T-helper 22 cell (primary cell): ENCODE measurements around the gene ANKRD49.

Experiments
- DNase-seq: peaks from one replicate; pipeline ENCODE4 v3.0.0-alpha.2; 2020; ENCODE audit warnings: low read depth

Gene ANKRD49

DNA sequence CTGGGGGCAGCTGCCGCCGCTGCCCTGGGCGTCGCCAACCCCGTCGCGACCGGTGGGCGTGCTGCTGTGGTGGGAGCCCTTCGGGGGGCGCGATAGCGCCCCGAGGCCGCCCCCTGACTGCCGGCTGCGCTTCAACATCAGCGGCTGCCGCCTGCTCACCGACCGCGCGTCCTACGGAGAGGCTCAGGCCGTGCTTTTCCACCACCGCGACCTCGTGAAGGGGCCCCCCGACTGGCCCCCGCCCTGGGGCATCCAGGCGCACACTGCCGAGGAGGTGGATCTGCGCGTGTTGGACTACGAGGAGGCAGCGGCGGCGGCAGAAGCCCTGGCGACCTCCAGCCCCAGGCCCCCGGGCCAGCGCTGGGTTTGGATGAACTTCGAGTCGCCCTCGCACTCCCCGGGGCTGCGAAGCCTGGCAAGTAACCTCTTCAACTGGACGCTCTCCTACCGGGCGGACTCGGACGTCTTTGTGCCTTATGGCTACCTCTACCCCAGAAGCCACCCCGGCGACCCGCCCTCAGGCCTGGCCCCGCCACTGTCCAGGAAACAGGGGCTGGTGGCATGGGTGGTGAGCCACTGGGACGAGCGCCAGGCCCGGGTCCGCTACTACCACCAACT lies 51.0 kb downstream of the ANKRD49 start:
- no peak for DNase-seq

DNA sequence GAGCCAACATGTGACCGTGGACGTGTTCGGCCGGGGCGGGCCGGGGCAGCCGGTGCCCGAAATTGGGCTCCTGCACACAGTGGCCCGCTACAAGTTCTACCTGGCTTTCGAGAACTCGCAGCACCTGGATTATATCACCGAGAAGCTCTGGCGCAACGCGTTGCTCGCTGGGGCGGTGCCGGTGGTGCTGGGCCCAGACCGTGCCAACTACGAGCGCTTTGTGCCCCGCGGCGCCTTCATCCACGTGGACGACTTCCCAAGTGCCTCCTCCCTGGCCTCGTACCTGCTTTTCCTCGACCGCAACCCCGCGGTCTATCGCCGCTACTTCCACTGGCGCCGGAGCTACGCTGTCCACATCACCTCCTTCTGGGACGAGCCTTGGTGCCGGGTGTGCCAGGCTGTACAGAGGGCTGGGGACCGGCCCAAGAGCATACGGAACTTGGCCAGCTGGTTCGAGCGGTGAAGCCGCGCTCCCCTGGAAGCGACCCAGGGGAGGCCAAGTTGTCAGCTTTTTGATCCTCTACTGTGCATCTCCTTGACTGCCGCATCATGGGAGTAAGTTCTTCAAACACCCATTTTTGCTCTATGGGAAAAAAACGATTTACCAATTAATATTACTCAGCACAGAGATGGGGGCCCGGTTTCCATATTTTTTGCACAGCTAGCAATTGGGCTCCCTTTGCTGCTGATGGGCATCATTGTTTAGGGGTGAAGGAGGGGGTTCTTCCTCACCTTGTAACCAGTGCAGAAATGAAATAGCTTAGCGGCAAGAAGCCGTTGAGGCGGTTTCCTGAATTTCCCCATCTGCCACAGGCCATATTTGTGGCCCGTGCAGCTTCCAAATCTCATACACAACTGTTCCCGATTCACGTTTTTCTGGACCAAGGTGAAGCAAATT lies 51.7 kb downstream of the ANKRD49 start:
- no peak for DNase-seq

DNA sequence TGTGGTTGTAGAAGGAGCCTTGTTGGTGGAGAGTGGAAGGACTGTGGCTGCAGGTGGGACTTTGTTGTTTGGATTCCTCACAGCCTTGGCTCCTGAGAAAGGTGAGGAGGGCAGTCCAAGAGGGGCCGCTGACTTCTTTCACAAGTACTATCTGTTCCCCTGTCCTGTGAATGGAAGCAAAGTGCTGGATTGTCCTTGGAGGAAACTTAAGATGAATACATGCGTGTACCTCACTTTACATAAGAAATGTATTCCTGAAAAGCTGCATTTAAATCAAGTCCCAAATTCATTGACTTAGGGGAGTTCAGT lies 52.3 kb downstream of the ANKRD49 start:
- DNase-seq: no peak

GRCh38 chr11:94546886-94547285 lies 53.1 kb downstream of the ANKRD49 start:
- no peak for DNase-seq

DNA sequence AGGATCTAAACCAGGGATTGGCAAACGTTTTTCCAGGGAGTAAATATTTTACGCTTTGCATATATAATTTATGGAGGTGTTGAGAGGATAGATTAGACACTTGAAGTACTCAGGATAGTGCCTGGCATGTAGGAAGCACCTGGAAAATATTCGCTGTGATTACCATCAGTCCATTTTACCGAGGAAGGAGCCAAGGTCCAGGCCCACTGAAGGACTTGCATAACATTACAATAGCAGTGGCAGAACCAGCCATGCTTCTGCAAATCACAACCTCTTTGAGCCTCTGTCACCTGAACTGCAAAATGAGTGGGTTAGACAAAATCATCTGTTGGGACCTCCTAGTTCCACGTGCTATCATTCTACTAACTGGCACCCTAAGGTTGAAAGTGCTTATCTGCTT lies 55.4 kb downstream of the ANKRD49 start:
- no peak for DNase-seq
